GM12872 (cell line): ENCODE measurements around the gene UGT1A10.

ENCODE experiments used
- TF ChIP-seq, protein P1 (sequence below): IDR thresholded peaks from 3 replicates; pipeline ENCODE4 v1.5.1; 2011; ENCODE audit warnings: low read depth, mild to moderate bottlenecking, low read length, moderate library complexity; ENCODE audit not compliant: insufficient read depth

The UGT1A10 gene

GRCh38 chr2:233756429-233757081, 120.3 kb downstream of the UGT1A10 start:
- TF ChIP-seq, protein P1, sequence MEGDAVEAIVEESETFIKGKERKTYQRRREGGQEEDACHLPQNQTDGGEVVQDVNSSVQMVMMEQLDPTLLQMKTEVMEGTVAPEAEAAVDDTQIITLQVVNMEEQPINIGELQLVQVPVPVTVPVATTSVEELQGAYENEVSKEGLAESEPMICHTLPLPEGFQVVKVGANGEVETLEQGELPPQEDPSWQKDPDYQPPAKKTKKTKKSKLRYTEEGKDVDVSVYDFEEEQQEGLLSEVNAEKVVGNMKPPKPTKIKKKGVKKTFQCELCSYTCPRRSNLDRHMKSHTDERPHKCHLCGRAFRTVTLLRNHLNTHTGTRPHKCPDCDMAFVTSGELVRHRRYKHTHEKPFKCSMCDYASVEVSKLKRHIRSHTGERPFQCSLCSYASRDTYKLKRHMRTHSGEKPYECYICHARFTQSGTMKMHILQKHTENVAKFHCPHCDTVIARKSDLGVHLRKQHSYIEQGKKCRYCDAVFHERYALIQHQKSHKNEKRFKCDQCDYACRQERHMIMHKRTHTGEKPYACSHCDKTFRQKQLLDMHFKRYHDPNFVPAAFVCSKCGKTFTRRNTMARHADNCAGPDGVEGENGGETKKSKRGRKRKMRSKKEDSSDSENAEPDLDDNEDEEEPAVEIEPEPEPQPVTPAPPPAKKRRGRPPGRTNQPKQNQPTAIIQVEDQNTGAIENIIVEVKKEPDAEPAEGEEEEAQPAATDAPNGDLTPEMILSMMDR: no peak

- TF ChIP-seq, protein P1: no peak
Observed at GRCh38 chr2:233758141-233758540, 121.9 kb downstream of the UGT1A10 start.

GRCh38 chr2:233758849-233759248, 122.6 kb downstream of the UGT1A10 start:
- TF ChIP-seq, protein P1: no peak

DNA sequence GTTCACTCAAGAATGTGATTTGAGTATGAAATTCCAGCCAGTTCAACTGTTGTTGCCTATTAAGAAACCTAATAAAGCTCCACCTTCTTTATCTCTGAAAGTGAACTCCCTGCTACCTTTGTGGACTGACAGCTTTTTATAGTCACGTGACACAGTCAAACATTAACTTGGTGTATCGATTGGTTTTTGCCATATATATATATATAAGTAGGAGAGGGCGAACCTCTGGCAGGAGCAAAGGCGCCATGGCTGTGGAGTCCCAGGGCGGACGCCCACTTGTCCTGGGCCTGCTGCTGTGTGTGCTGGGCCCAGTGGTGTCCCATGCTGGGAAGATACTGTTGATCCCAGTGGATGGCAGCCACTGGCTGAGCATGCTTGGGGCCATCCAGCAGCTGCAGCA, 123.8 kb downstream of the UGT1A10 start, which contains the start of gene UGT1A1:
UGT1A1 (plus strand) TSS at position 228 of the 400 bp plus-strand sequence; CDS start at position 246, 18 bp downstream.
- TF ChIP-seq, protein P1: no peak

- TF ChIP-seq, protein P1: no peak
Observed at GRCh38 chr2:233761040-233761769, 125.0 kb downstream of the UGT1A10 start.

GRCh38 chr2:233764264-233764663, 128.0 kb downstream of the UGT1A10 start:
- TF ChIP-seq, protein P1: no peak

GRCh38 chr2:233764761-233765160, 128.5 kb downstream of the UGT1A10 start:
- TF ChIP-seq, protein P1: no peak
